Sigmoid colon (tissue), 7 donors: Measurements from ENCODE around the gene SEPTIN7. TPM values are rescaled to one million over a fixed set of nuclear protein-coding genes. Genes with fewer than 3 reads are reported as not detected.

Source experiments
- DNase-seq: peaks from one replicate; pipeline ENCODE4 v3.0.0-alpha.2; 2019
- H3K27ac ChIP-seq, 4 donors: fragments of 200-600 bp; sonication (generic); one replicate each; pipeline ENCODE4 v1.5.1; 2016 to 2019; ENCODE audit warnings: mild to moderate bottlenecking in 1 of 4
- H3K27me3 ChIP-seq, 3 donors: fragments of 200-600 bp; sonication (generic); one replicate each; pipeline ENCODE4 v1.5.1; 2019; ENCODE audit warnings: mild to moderate bottlenecking in 1 of 3
- H3K36me3 ChIP-seq, 4 donors: fragments of 200-600 bp; sonication (generic); one replicate each; pipeline ENCODE4 v1.5.1; 2016 to 2019
- H3K4me1 ChIP-seq, 4 donors: fragments of 200-600 bp; sonication (generic); one replicate each; pipeline ENCODE4 v1.5.1; 2017 to 2019
- H3K4me3 ChIP-seq, 4 donors: fragments of 200-600 bp; sonication (generic); one replicate each; pipeline ENCODE4 v1.5.1; 2017 to 2019; ENCODE audit warnings: mild to moderate bottlenecking in 2 of 4, moderate library complexity in 1 of 4
- H3K9me3 ChIP-seq, 4 donors: fragments of 200-600 bp in 3 of 4; sonication (generic) in 3 of 4; one replicate each; pipeline versions ENCODE4 v1.5.1 to v1.6.1; 2013 to 2019
- EP300 ChIP-seq, 4 donors: sonication (generic); formaldehyde crosslinking; IDR thresholded peaks; one replicate each; pipeline ENCODE4 v1.6.1; 2017; ENCODE audit warnings: antibody characterized with exemption in 4 of 4
- POLR2A ChIP-seq, 2 donors: fragments of 450-650 bp; IDR thresholded peaks; one replicate each; pipeline ENCODE4 v1.6.1; 2016; ENCODE audit warnings: antibody characterized with exemption in 2 of 2, mild to moderate bottlenecking in 2 of 2, moderate library complexity in 2 of 2
- POLR2AphosphoS5 ChIP-seq, 4 donors: sonication (generic); formaldehyde crosslinking; IDR thresholded peaks; one replicate each; pipeline ENCODE4 v1.6.1; 2017; ENCODE audit warnings: antibody characterized with exemption in 4 of 4
- WGBS, 2 donors: extraction: QIAGEN DNeasy Blood & Tissue Kit; methylation state at CpG; one replicate each; pipeline ENCODE4 v1.1.7; 2013; 5-methylcytosine and 5-hydroxymethylcytosine counted together
- intact Hi-C: fragments of 100-400 bp; cut with DNase I; formaldehyde crosslinking; loops from one replicate; pipeline ENCODE4 v1.15.1; 2023
- polyA plus RNA-seq, 3 donors: library from polyadenylated mRNA; stranded (reverse); fragments of 200-250 nt; gene quantifications; one replicate each; pipeline ENCODE4 v1.2.3, GENCODE V29; 2013
- total RNA-seq, 4 donors: library from RNA; depleted of rRNA; stranded (reverse); fragments of >200 nt; gene quantifications; one replicate each; pipeline ENCODE4 v1.1.0, GENCODE V29; 2016
- TF ChIP-seq, protein P1 (sequence below), 4 experiments: fragments of 450-650 bp in 3 of 4; fragments of 200-600 bp in 1 of 4; IDR thresholded peaks; one replicate each; pipeline ENCODE4 v1.5.1; 2016 to 2019; ENCODE audit warnings: antibody characterized with exemption in 4 of 4, mild to moderate bottlenecking in 3 of 4, moderate library complexity in 2 of 4
- donor health status: healthy with polysubstance abuse.
- donor health status: Bipolar disorder and iron deficiency.
- donor health status: healthy.

SEPTIN7 gene
- total and polyA plus RNA-seq, 7 donors = 112 to 330 (median 256) TPM

DNA sequence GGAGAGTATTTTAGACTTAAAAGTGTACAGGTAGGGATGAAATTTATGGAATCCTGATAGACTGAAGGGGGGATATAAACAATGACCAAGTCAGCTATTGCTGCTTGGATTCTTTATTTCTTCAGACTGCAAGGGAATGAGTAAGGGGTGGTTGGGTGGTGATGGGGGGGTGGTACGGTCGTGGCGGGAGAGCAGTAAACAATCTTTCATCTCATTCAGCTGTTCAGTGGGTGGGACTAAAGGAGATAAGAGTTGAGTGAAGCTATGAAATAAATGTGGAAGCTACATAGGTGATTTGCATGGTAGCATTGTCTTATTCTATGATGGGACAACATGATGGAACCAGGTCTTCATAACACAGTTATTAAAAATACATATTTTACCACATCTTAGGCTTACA, 1.8 kb downstream of the SEPTIN7 start:
- Histone ChIP-seq H3K27ac (peak overlapping the region; percentile 94 to 98 (median 96)), H3K9me3 (no peaks in the 10 kb centered on the region), H3K27me3 (no peaks in the 10 kb centered on the region), H3K4me3 (peak overlapping the region in 3 of 4 donors; percentile 83 to 88 (median 83)), H3K36me3 (no peaks in the 10 kb centered on the region), H3K4me1 (peaks cover 0 to 64% (median 46%) of the 10 kb centered on the region in 4 donors)
- intact Hi-C loops = loop anchor here (5.0 kb wide), 3 partner anchors 110 to 765 kb away; partner anchors contain the start of gene DPY19L1
- TF ChIP-seq POLR2A (IDR thresholded peaks at IDR 0.05) (no peak), EP300 (IDR thresholded peaks at IDR 0.05) (no peak), POLR2AphosphoS5 (IDR thresholded peaks at IDR 0.05) (no peak)
- TF ChIP-seq, protein P1, sequence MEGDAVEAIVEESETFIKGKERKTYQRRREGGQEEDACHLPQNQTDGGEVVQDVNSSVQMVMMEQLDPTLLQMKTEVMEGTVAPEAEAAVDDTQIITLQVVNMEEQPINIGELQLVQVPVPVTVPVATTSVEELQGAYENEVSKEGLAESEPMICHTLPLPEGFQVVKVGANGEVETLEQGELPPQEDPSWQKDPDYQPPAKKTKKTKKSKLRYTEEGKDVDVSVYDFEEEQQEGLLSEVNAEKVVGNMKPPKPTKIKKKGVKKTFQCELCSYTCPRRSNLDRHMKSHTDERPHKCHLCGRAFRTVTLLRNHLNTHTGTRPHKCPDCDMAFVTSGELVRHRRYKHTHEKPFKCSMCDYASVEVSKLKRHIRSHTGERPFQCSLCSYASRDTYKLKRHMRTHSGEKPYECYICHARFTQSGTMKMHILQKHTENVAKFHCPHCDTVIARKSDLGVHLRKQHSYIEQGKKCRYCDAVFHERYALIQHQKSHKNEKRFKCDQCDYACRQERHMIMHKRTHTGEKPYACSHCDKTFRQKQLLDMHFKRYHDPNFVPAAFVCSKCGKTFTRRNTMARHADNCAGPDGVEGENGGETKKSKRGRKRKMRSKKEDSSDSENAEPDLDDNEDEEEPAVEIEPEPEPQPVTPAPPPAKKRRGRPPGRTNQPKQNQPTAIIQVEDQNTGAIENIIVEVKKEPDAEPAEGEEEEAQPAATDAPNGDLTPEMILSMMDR (IDR thresholded peaks at IDR 0.05) = no peak
- 1 to 8% methylated on average over 3 of the region's 3 CpGs for WGBS, 2 donors
- no peak for DNase-seq

DNA sequence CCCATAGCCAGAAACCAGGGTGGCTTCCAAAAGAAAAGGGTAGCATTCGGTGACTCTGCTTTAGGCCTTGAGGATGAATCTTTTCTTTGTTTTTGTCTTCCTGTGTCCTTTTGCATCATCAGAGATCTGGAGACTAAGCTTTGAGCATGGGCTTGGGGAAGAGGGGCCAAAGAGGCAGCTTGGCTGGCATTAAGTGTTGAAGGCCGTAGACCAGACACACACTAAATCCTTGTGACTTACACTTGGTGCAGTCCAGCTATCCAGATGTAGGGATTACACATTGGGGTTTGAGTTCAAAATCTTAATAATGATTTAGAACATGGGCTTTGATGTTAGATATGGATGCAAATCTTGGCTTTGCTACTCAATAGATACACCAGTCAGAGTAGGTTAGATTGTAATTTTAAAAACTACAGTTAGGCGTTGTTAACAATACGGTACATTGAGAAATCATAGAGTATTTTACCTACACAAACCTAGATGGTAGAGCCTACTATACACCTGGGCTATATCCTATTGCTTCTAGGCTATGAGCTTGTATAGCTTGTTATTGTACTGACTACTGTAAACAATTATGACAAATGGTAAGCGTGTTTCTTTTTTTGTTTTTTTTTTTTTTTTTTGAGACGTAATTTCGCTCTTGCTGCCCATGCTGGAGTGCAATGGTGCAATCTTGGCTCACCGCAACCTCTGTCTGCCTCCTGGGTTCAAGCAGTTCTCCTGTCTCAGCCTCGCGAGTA, 3.5 kb downstream of the SEPTIN7 start:
- 94 to 96% methylated on average over 10 of the region's 10 CpGs for WGBS, 2 donors
- TF ChIP-seq, protein P1 (IDR thresholded peaks at IDR 0.05) = no peak
- TF ChIP-seq EP300 (IDR thresholded peaks at IDR 0.05) (no peak), POLR2AphosphoS5 (IDR thresholded peaks at IDR 0.05) (no peak), POLR2A (IDR thresholded peaks at IDR 0.05) (no peak)
- no peaks in the 10 kb centered on the region for H3K27me3 ChIP-seq
- no peaks in the 10 kb centered on the region for H3K9me3 ChIP-seq
- H3K36me3 ChIP-seq = no peaks in the 10 kb centered on the region
- peaks cover 0 to 72% (median 58%) of the 10 kb centered on the region in 4 donors for H3K4me1 ChIP-seq
- peak overlapping the region in 2 of 4 donors; percentile 4 to 97 for H3K27ac ChIP-seq
- no peak for DNase-seq
- intact Hi-C loops = loop anchor here (5.0 kb wide), 3 partner anchors 112 to 767 kb away; partner anchors contain the start of gene DPY19L1
- H3K4me3 ChIP-seq = no peak overlapping the region

DNA sequence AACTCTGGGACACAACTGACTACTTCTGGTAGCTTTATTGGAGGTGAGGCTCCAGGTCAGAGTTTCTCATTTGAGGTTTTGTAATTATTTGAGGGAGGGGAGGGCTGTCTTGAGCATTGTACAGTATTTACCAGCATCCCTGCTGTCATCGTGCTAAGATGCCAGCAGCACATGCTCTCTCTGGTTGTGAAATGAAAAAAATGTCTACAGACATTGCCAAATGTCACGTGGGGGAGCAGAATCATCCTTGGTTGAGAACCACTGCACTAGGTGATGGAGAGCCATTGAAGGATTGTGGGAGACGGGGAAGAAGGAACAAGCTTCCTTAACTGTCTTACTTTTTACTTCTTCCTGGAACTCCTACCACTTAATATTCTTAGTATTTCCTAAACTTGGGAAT, 5.0 kb downstream of the SEPTIN7 start:
- TF ChIP-seq POLR2A (IDR thresholded peaks at IDR 0.05) = no peak
- TF ChIP-seq EP300 (IDR thresholded peaks at IDR 0.05) = no peak
- TF ChIP-seq, protein P1 (IDR thresholded peaks at IDR 0.05) = no peak
- TF ChIP-seq POLR2AphosphoS5 (IDR thresholded peaks at IDR 0.05) = no peak
- WGBS, 2 donors = 59 to 73% methylated on average over 3 of the region's 3 CpGs
- no peak overlapping the region for H3K4me3 ChIP-seq
- intact Hi-C loops = loop anchor here (5.0 kb wide), 1 partner anchor 41 kb away; no protein-coding TSS in a partner anchor
- H3K4me1 ChIP-seq = peaks cover 0 to 72% (median 62%) of the 10 kb centered on the region in 4 donors
- no peaks in the 10 kb centered on the region for H3K9me3 ChIP-seq
- no peaks in the 10 kb centered on the region for H3K27me3 ChIP-seq
- H3K27ac ChIP-seq = peak overlapping the region in 1 of 4 donors; percentile 40
- H3K36me3 ChIP-seq = no peaks in the 10 kb centered on the region
- no peak for DNase-seq

DNA sequence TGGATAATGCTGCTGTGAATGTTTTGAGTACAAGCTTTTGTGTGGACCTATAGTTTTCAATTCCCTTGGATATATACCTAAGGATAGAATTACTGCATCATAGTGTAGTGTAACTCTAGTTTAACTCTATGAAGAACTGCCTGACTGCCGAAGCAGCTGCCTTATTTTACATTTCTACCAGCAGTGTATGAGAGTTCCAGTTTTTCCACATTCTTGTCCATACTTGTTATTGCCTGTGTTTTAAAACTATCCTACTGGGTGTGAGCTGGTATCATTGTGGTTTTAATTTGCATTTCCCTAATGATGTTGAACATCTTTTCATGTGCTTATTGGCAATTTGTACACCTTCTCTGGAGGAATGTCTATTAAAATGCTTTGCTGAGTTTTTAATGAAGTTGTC, 15.7 kb downstream of the SEPTIN7 start:
- Histone ChIP-seq H3K36me3 (peaks cover 0 to 3% (median 0%) of the 10 kb centered on the region in 4 donors), H3K27me3 (no peaks in the 10 kb centered on the region), H3K9me3 (no peaks in the 10 kb centered on the region), H3K27ac (no peak overlapping the region), H3K4me1 (peaks cover 0 to 41% (median 12%) of the 10 kb centered on the region in 4 donors), H3K4me3 (no peak overlapping the region)
- 70 to 85% methylated on average over 1 of the region's 1 CpG for WGBS, 2 donors
- no peak for DNase-seq
- TF ChIP-seq EP300 (IDR thresholded peaks at IDR 0.05) = no peak
- TF ChIP-seq POLR2AphosphoS5 (IDR thresholded peaks at IDR 0.05) = no peak
- TF ChIP-seq, protein P1 (IDR thresholded peaks at IDR 0.05) = no peak
- no peak for TF ChIP-seq POLR2A (IDR thresholded peaks at IDR 0.05)
- intact Hi-C loops = no loop called here
